Neuronal stem cell (in vitro differentiated cells): Measurements from ENCODE around the gene SNX5. TPM values are rescaled to one million over a fixed set of nuclear protein-coding genes. Genes with fewer than 3 reads are reported as not detected.

Experiments
- DNase-seq: peaks from one replicate; pipeline ENCODE4 v3.0.0-alpha.2; 2013; ENCODE audit warnings: low spot score
- H2AFZ ChIP-seq: one replicate; pipeline ENCODE4 v1.6.1; 2013; ENCODE audit warnings: mild to moderate bottlenecking, low read length, inconsistent platforms
- H2AK5ac ChIP-seq: 2 replicates; pipeline ENCODE4 v1.6.1; 2013; ENCODE audit warnings: low read depth, mild to moderate bottlenecking, inconsistent platforms, low read length, moderate library complexity, mixed read lengths
- H2BK120ac ChIP-seq: 2 replicates; pipeline ENCODE4 v1.6.1; 2013; ENCODE audit warnings: low read depth, mild to moderate bottlenecking, inconsistent platforms, low read length, moderate library complexity, mixed read lengths
- H2BK12ac ChIP-seq: one replicate; pipeline ENCODE4 v1.6.1; 2013; ENCODE audit warnings: low read length, inconsistent platforms
- H2BK15ac ChIP-seq: 2 replicates; pipeline ENCODE4 v1.6.1; 2013; ENCODE audit warnings: mild to moderate bottlenecking, low read length, inconsistent platforms, mixed read lengths
- H2BK5ac ChIP-seq: one replicate; pipeline ENCODE4 v1.6.1; 2013; ENCODE audit warnings: inconsistent platforms, mild to moderate bottlenecking, low read length, moderate library complexity
- H3K14ac ChIP-seq: one replicate; pipeline ENCODE4 v1.6.1; 2013; ENCODE audit warnings: low read length, inconsistent platforms
- H3K18ac ChIP-seq: 2 replicates; pipeline ENCODE4 v1.6.1; 2013; ENCODE audit warnings: low read length, inconsistent platforms
- H3K23ac ChIP-seq: 2 replicates; pipeline ENCODE4 v1.6.1; 2013; ENCODE audit warnings: low read depth, mild to moderate bottlenecking, mixed read lengths, low read length, inconsistent platforms; ENCODE audit not compliant: poor library complexity
- H3K27ac ChIP-seq: replicated peaks from 3 replicates; pipeline ENCODE4 v1.5.1; 2013; ENCODE audit warnings: low read length, inconsistent platforms
- H3K27me3 ChIP-seq, 3 experiments: 2 replicates each; pipeline ENCODE4 v1.6.1; 2013; ENCODE audit warnings: low read length in 3 of 3, mild to moderate bottlenecking in 2 of 3, inconsistent platforms in 1 of 3, low read depth in 1 of 3, mixed read lengths in 1 of 3, moderate library complexity in 1 of 3; ENCODE audit not compliant: control insufficient read depth in 3 of 3, insufficient read depth in 3 of 3
- H3K36me3 ChIP-seq, 2 donors: replicated peaks in 1 of 2; 2 replicates each; pipeline ENCODE4 v1.6.1; 2013; ENCODE audit warnings: low read length in 2 of 2; ENCODE audit not compliant: control insufficient read depth in 2 of 2, insufficient read depth in 2 of 2
- H3K4ac ChIP-seq: 2 replicates; pipeline ENCODE4 v1.6.1; 2013; ENCODE audit warnings: inconsistent platforms, mild to moderate bottlenecking, low read length, moderate library complexity
- H3K4me1 ChIP-seq, 2 donors: 1 replicate in 1 of 2; 2 replicates in 1 of 2; pipeline ENCODE4 v1.6.1; 2013; ENCODE audit warnings: low read length in 2 of 2, low read depth in 1 of 2; ENCODE audit not compliant: control insufficient read depth in 2 of 2, insufficient read depth in 1 of 2
- H3K4me2 ChIP-seq: one replicate; pipeline ENCODE4 v1.6.1; 2013; ENCODE audit warnings: mild to moderate bottlenecking, low read length, inconsistent platforms; ENCODE audit not compliant: insufficient read depth, poor library complexity, severe bottlenecking
- H3K4me3 ChIP-seq, 2 donors: 2 replicates each; pipeline ENCODE4 v1.5.1; 2013; ENCODE audit warnings: low read length in 2 of 2, mild to moderate bottlenecking in 2 of 2, inconsistent platforms in 1 of 2, moderate library complexity in 1 of 2
- H3K79me1 ChIP-seq: one replicate; pipeline ENCODE4 v1.6.1; 2013; ENCODE audit warnings: low read depth, mild to moderate bottlenecking, inconsistent platforms, low read length, moderate library complexity
- H3K9ac ChIP-seq: one replicate; pipeline ENCODE4 v1.6.1; 2013; ENCODE audit warnings: mild to moderate bottlenecking, low read depth, low read length, inconsistent platforms; ENCODE audit not compliant: poor library complexity
- H3K9me3 ChIP-seq, 2 donors: replicated peaks in 1 of 2; 2 replicates each; pipeline versions ENCODE3 to v1.6.1; 2013; ENCODE audit warnings: low read length in 2 of 2, mild to moderate bottlenecking in 2 of 2, inconsistent platforms in 1 of 2, low read depth in 1 of 2, mixed read lengths in 1 of 2, moderate library complexity in 1 of 2; ENCODE audit not compliant: control insufficient read depth in 2 of 2, insufficient read depth in 1 of 2
- H4K8ac ChIP-seq: one replicate; pipeline ENCODE4 v1.6.1; 2013; ENCODE audit warnings: low read depth, mild to moderate bottlenecking, inconsistent platforms, low read length, moderate library complexity
- H4K91ac ChIP-seq: one replicate; pipeline ENCODE4 v1.6.1; 2013; ENCODE audit warnings: low read length, low read depth, mild to moderate bottlenecking, inconsistent platforms; ENCODE audit not compliant: poor library complexity
- WGBS, 2 donors: extraction: QIAGEN DNeasy Blood & Tissue Kit; methylation state at CpG; one replicate each; pipeline ENCODE4 v1.1.7; 2013; ENCODE audit warnings: missing lambda C conversion rate in 2 of 2, mixed read lengths in 1 of 2; ENCODE audit not compliant: insufficient read length in 2 of 2, insufficient replicate concordance in 1 of 2; ENCODE audit errors: extremely low coverage in 2 of 2; 5-methylcytosine and 5-hydroxymethylcytosine counted together
- small RNA-seq: library from polyadenylated mRNA; stranded (forward); fragments of <200 nt; extraction: miRNeasy Mini kit (QIAGEN cat#:217004); gene quantifications from one replicate; pipeline ENCODE3, GENCODE V24; 2013; ENCODE audit not compliant: insufficient read depth

The SNX5 gene

DNA sequence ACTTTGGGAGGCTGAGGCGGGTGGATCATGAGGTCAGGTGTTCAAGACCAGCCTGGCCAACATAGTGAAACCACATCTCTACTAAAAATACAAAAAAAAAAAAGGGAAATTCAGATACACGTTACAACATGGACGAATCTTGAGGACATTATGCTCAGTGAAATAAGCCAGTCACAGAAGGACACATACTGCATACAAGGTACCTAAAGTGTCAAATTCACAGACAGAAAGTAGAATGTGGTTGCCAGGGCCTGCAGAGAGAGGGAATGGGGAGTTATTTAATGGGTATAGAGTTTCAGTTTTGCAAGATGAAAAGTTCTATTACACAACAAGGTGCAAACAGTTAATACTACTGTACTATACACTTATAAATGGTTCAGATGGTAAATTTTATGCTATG lies 75.1 kb downstream of the SNX5 start:
- no CpG with 5 or more reads among the region's 3 CpGs for WGBS, 2 donors
- Histone ChIP-seq H2BK15ac (no peak overlapping the region), H2BK12ac (no peak overlapping the region), H3K9me3 (peaks cover 0 to 2% of the 10 kb centered on the region in 2 donors), H2AFZ (no peak overlapping the region), H4K8ac (no peak overlapping the region), H3K9ac (no peak overlapping the region), H3K27me3 (peaks cover 0 to 15% (median 8%) of the 10 kb centered on the region in 3 experiments), H4K91ac (no peak overlapping the region), H3K36me3 (no peaks in the 10 kb centered on the region), H3K14ac (no peak overlapping the region), H3K23ac (no peak overlapping the region), H3K4me3 (no peak overlapping the region), H3K4me2 (no peak overlapping the region), H3K4ac (no peak overlapping the region), H2AK5ac (no peak overlapping the region), H3K27ac (no peak overlapping the region), H3K18ac (no peak overlapping the region), H2BK120ac (no peak overlapping the region), H2BK5ac (no peak overlapping the region), H3K79me1 (no peaks in the 10 kb centered on the region), H3K4me1 (peaks cover 4 to 10% of the 10 kb centered on the region in 2 donors)
- DNase-seq, result no peak

DNA sequence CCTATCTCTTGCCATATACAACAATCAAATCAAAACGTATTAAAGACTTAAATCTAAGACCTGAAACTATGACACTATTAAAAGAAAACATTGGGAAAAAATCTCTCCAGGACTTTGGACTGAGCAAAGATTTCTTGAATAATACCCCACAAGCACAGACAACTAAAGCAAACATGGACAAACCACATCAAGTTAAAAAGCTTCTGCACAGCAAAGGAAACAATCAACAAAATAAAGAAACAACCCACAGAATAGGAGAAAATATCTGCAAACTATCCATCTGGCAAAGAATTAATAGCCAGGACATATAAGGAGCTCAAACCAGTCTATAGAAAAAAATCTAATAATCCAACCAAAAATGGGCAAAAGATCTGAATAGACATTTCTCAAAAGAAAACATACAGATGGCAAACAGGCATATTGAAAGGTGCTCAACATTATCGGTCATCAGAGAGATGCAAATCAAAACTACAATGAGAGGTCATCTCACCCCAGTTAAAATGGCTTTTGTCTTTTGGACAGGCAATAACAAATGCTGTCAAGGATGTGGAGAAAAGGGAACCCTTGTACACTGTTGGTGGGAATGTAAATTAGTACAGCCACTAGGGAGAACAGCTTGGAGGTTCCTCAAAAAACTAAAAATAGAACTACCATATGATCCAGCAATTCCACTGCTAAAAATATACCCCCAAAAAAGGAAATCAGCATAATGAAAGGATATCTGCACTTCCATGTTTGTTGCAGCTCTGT lies 76.2 kb downstream of the SNX5 start:
- Histone ChIP-seq H4K8ac (no peak overlapping the region), H3K4me3 (no peak overlapping the region), H3K9ac (no peak overlapping the region), H4K91ac (no peak overlapping the region), H3K27me3 (peaks cover 0 to 15% (median 8%) of the 10 kb centered on the region in 3 experiments), H3K9me3 (peaks cover 0 to 2% of the 10 kb centered on the region in 2 donors), H2BK12ac (no peak overlapping the region), H3K14ac (no peak overlapping the region), H3K23ac (no peak overlapping the region), H2BK5ac (no peak overlapping the region), H3K4me2 (no peak overlapping the region), H2AK5ac (no peak overlapping the region), H2BK15ac (no peak overlapping the region), H3K36me3 (no peaks in the 10 kb centered on the region), H2AFZ (no peak overlapping the region), H3K27ac (no peak overlapping the region), H3K79me1 (no peaks in the 10 kb centered on the region), H3K18ac (no peak overlapping the region), H3K4ac (no peak overlapping the region), H3K4me1 (peaks cover 6 to 10% of the 10 kb centered on the region in 2 donors), H2BK120ac (no peak overlapping the region)
- no peak for DNase-seq
- no CpG with 5 or more reads among the region's 2 CpGs for WGBS, 2 donors

Small RNAs within 50 kb of the gene (small RNA-seq; reads per million reads assigned to genes)
- not detected for gene RNU6-192P
- 1,152 reads per million, percentile 99 among the genes with 10 or more reads in this experiment for gene SNORD17
